Head of caudate nucleus (tissue), 42 donors: ENCODE results near the gene RAMACL.
"Not testable (repeated sequence)": the region's sequence is repeated elsewhere in the genome, so short reads cannot be mapped to it uniquely, and the experiment has no call there.

Source experiments
- DNase-seq, 42 donors: peaks; one replicate each; pipeline versions ENCODE4 v3.0.0 to v3.0.0-alpha.2; 2020 to 2021; ENCODE audit warnings: mixed read lengths in 7 of 42
- intact Hi-C: fragments of 100-400 bp; cut with DNase I; formaldehyde crosslinking; loops from one replicate; pipeline ENCODE4 v1.15.0; 2022

The RAMACL gene

GRCh38 chr6:166583230-166583965, 3.1 kb downstream of the RAMACL start:
- intact Hi-C loops = no loop called here
- peak in 1 of 42 donors; percentile 35 for DNase-seq

GRCh38 chr6:166582258-166582657, 4.2 kb downstream of the RAMACL start:
- intact Hi-C loops = no loop called here
- DNase-seq = peak in 1 of 42 donors; percentile 28

GRCh38 chr6:166581801-166582200, 4.7 kb downstream of the RAMACL start:
- DNase-seq, intact Hi-C loops: not testable (repeated sequence)

GRCh38 chr6:166581091-166581511, 5.4 kb downstream of the RAMACL start:
- intact Hi-C loops = no loop called here
- DNase-seq = peak in 1 of 42 donors; percentile 25

GRCh38 chr6:166580076-166581050, 6.1 kb downstream of the RAMACL start:
- DNase-seq = peak in 1 of 42 donors; percentile 29
- intact Hi-C loops = no loop called here

- intact Hi-C loops = no loop called here
- peak in 2 of 42 donors; percentile 5 to 29 for DNase-seq
Observed at GRCh38 chr6:166579237-166579850, 7.1 kb downstream of the RAMACL start.

- peak in 2 of 42 donors; percentile 12 to 22 for DNase-seq
- intact Hi-C loops = no loop called here
Observed at GRCh38 chr6:166578536-166579236, 7.8 kb downstream of the RAMACL start.

- intact Hi-C loops = no loop called here
- peak in 3 of 42 donors; percentile 15 to 41 (median 26) for DNase-seq
Observed at GRCh38 chr6:166575205-166575604, 11.3 kb downstream of the RAMACL start.

GRCh38 chr6:166573511-166574216, 12.8 kb downstream of the RAMACL start:
- DNase-seq = peak in 2 of 42 donors; percentile 12 to 17
- intact Hi-C loops = no loop called here

GRCh38 chr6:166572370-166573261, 13.9 kb downstream of the RAMACL start:
- intact Hi-C loops = no loop called here
- DNase-seq = peak in 1 of 42 donors; percentile 44

GRCh38 chr6:166570929-166571713, 15.4 kb downstream of the RAMACL start:
- intact Hi-C loops = no loop called here
- DNase-seq = no peak

GRCh38 chr6:166569206-166569605, 17.3 kb downstream of the RAMACL start:
- DNase-seq = no peak
- intact Hi-C loops = no loop called here

GRCh38 chr6:166567813-166568212, 18.7 kb downstream of the RAMACL start:
- intact Hi-C loops = no loop called here
- peak in 1 of 42 donors; percentile 9 for DNase-seq

GRCh38 chr6:166567107-166567506, 19.4 kb downstream of the RAMACL start:
- no peak for DNase-seq
- intact Hi-C loops = no loop called here

- DNase-seq = peak in 25 of 42 donors; percentile 31 to 78 (median 45)
- intact Hi-C loops = no loop called here
Observed at GRCh38 chr6:166566026-166567011, 20.2 kb downstream of the RAMACL start.
